Measurements from ENCODE around the gene HTT.

DNA sequence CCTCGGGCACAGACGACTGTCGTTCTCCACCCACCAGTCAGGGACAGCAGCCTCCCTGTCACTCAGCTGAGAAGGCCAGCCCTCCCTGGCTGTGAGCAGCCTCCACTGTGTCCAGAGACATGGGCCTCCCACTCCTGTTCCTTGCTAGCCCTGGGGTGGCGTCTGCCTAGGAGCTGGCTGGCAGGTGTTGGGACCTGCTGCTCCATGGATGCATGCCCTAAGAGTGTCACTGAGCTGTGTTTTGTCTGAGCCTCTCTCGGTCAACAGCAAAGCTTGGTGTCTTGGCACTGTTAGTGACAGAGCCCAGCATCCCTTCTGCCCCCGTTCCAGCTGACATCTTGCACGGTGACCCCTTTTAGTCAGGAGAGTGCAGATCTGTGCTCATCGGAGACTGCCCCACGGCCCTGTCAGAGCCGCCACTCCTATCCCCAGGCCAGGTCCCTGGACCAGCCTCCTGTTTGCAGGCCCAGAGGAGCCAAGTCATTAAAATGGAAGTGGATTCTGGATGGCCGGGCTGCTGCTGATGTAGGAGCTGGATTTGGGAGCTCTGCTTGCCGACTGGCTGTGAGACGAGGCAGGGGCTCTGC, 166.5 kb downstream of the HTT start:
- TF ChIP-seq POLR2A (IDR thresholded peaks at IDR 0.05; ENCODE audit: low read length) (no peak), GATA1 (IDR thresholded peaks at IDR 0.05; ENCODE audit: low read depth, low read length) (no peak)
